ENCODE results near the gene HOXB13. TPM values are rescaled to one million over a fixed set of nuclear protein-coding genes. Genes with fewer than 3 reads are reported as not detected.

Gene HOXB13
- polyA plus RNA-seq, 1 donor from 2014 or later: not detected

DNA sequence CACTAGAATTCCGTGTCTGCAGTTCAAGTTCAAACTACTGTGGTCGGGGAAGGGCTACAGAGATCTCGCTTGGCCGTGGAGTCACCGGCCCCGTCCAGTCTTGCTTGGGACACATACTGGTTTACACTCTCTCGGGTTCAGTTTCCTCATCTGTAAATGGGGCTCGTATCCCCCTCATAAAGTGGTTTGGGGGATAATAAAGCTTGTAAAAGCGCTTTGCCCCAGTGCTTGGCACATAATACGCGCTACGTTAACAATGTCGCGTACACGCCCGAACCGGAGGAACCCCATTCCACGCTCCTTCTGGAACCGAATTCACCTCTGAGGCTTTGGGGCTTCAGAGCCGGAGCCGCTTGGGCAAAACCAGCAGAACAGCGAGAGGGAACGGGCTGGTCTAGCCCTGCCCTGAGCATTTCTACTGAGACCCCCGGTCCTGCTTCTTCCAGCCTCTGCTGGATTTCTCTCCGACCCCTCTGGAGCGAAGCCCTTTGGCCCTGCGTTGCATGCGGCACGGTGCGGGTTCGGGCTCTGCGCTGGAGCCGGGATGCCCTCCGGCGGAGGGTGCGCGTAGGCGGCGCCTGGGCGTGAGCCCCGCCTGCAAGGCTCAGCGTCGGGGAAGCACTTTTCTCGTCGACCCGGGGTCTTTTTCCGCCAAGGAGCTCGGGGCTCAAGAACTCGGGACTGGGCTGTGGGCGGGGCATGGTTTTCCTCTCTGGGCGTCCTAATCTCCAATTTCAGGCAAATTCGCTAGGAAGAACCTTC is 26.1 kb upstream of the HOXB13 start:
- no peaks in the 10 kb centered on the region for H4K20me1 ChIP-seq (ENCODE audit: insufficient read depth)
- no peak overlapping the region for H3K4me2 ChIP-seq (ENCODE audit: low read length)
- H2AFZ ChIP-seq (ENCODE audit: low read depth, low read length): no peak overlapping the region
- TF ChIP-seq POLR2AphosphoS5 (IDR thresholded peaks at IDR 0.05): no peak
- TF ChIP-seq, protein P1, sequence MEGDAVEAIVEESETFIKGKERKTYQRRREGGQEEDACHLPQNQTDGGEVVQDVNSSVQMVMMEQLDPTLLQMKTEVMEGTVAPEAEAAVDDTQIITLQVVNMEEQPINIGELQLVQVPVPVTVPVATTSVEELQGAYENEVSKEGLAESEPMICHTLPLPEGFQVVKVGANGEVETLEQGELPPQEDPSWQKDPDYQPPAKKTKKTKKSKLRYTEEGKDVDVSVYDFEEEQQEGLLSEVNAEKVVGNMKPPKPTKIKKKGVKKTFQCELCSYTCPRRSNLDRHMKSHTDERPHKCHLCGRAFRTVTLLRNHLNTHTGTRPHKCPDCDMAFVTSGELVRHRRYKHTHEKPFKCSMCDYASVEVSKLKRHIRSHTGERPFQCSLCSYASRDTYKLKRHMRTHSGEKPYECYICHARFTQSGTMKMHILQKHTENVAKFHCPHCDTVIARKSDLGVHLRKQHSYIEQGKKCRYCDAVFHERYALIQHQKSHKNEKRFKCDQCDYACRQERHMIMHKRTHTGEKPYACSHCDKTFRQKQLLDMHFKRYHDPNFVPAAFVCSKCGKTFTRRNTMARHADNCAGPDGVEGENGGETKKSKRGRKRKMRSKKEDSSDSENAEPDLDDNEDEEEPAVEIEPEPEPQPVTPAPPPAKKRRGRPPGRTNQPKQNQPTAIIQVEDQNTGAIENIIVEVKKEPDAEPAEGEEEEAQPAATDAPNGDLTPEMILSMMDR (IDR thresholded peaks at IDR 0.05; ENCODE audit: poor library complexity, severe bottlenecking): no peak
- TF ChIP-seq EZH2 (IDR thresholded peaks at IDR 0.05; ENCODE audit: borderline replicate concordance, insufficient read depth, low read length, poor library complexity, severe bottlenecking): no peak
- TF ChIP-seq SMC3 (conservative IDR thresholded peaks at IDR 0.05; ENCODE audit: poor library complexity): no peak
- TF ChIP-seq EP300 (conservative IDR thresholded peaks at IDR 0.05; ENCODE audit: poor library complexity, severe bottlenecking): no peak
- TF ChIP-seq RAD21 (conservative IDR thresholded peaks at IDR 0.05): no peak
- TF ChIP-seq, protein P2, sequence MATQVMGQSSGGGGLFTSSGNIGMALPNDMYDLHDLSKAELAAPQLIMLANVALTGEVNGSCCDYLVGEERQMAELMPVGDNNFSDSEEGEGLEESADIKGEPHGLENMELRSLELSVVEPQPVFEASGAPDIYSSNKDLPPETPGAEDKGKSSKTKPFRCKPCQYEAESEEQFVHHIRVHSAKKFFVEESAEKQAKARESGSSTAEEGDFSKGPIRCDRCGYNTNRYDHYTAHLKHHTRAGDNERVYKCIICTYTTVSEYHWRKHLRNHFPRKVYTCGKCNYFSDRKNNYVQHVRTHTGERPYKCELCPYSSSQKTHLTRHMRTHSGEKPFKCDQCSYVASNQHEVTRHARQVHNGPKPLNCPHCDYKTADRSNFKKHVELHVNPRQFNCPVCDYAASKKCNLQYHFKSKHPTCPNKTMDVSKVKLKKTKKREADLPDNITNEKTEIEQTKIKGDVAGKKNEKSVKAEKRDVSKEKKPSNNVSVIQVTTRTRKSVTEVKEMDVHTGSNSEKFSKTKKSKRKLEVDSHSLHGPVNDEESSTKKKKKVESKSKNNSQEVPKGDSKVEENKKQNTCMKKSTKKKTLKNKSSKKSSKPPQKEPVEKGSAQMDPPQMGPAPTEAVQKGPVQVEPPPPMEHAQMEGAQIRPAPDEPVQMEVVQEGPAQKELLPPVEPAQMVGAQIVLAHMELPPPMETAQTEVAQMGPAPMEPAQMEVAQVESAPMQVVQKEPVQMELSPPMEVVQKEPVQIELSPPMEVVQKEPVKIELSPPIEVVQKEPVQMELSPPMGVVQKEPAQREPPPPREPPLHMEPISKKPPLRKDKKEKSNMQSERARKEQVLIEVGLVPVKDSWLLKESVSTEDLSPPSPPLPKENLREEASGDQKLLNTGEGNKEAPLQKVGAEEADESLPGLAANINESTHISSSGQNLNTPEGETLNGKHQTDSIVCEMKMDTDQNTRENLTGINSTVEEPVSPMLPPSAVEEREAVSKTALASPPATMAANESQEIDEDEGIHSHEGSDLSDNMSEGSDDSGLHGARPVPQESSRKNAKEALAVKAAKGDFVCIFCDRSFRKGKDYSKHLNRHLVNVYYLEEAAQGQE (IDR thresholded peaks at IDR 0.05; ENCODE audit: borderline replicate concordance): no peak
- TF ChIP-seq MXI1 (conservative IDR thresholded peaks at IDR 0.05; ENCODE audit: poor library complexity, severe bottlenecking): no peak
- no peak for TF ChIP-seq TAF1 (IDR thresholded peaks at IDR 0.05; ENCODE audit: low read depth)
- no peak overlapping the region for H3K4me3 ChIP-seq (ENCODE audit: low read length)
- peaks cover 97% of the 10 kb centered on the region for H3K27me3 ChIP-seq (ENCODE audit: insufficient read depth, low read depth, low read length)
- H3K27ac ChIP-seq (ENCODE audit: low read length): no peak overlapping the region
- H3K36me3 ChIP-seq (ENCODE audit: insufficient read depth, low read length): no peaks in the 10 kb centered on the region
- no peaks in the 10 kb centered on the region for H3K79me2 ChIP-seq (replicated peaks; ENCODE audit: insufficient read depth, low read length)
- no peaks in the 10 kb centered on the region for H3K9me3 ChIP-seq (ENCODE audit: low read length)
- H3F3A ChIP-seq (ENCODE audit: insufficient read depth, low read length, poor library complexity, severe bottlenecking): no peaks in the 10 kb centered on the region
- no peak overlapping the region for H3K9ac ChIP-seq (ENCODE audit: low read length)
- no peaks in the 10 kb centered on the region for H3K9me2 ChIP-seq (ENCODE audit: insufficient read depth, low read length)

DNA sequence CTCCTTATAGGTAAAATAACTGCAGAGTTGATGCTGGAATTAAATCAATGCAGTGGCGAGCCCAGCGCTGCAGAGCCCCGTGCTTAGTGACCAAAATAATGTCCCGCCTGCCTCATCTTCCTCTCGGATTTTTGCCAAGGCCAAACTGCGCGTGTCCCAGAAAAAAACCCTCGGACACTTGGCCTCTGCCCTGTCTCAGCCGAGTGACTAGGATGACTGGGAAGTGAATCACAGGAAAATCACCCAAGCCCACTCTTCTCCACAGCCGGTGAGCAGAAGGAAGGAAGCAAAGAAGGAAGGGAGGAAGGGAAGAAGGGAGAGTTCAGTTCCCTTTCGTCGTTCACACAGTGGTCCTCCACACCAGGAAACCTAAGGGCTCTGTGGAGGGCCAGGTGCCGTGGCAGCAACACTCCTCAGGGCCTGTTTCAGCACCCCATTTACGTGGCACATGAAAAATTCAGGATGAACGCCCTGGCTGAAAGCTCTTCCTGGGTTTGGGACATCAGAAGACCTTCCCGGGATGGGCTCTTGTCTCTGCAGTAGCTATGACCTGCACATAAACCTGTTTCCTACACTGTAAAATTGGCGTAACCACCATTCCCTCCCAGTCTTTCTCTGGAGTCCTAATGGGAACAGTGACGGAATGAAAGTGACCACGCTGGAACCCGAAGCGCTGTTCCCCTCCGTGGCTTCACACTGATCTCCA is 25.4 kb upstream of the HOXB13 start:
- H3K9ac ChIP-seq (ENCODE audit: low read length): no peak overlapping the region
- no peak overlapping the region for H3K4me3 ChIP-seq (ENCODE audit: low read length)
- no peaks in the 10 kb centered on the region for H3F3A ChIP-seq (ENCODE audit: insufficient read depth, low read length, poor library complexity, severe bottlenecking)
- no peaks in the 10 kb centered on the region for H3K9me3 ChIP-seq (ENCODE audit: low read length)
- H3K79me2 ChIP-seq (replicated peaks; ENCODE audit: insufficient read depth, low read length): no peaks in the 10 kb centered on the region
- H3K9me2 ChIP-seq (ENCODE audit: insufficient read depth, low read length): no peaks in the 10 kb centered on the region
- H3K36me3 ChIP-seq (ENCODE audit: insufficient read depth, low read length): no peaks in the 10 kb centered on the region
- H4K20me1 ChIP-seq (ENCODE audit: insufficient read depth): no peaks in the 10 kb centered on the region
- TF ChIP-seq EZH2 (IDR thresholded peaks at IDR 0.05; ENCODE audit: borderline replicate concordance, insufficient read depth, low read length, poor library complexity, severe bottlenecking) (no peak), POLR2AphosphoS5 (IDR thresholded peaks at IDR 0.05) (no peak), MXI1 (conservative IDR thresholded peaks at IDR 0.05; ENCODE audit: poor library complexity, severe bottlenecking) (no peak), RAD21 (conservative IDR thresholded peaks at IDR 0.05) (no peak), TAF1 (IDR thresholded peaks at IDR 0.05; ENCODE audit: low read depth) (no peak), SMC3 (conservative IDR thresholded peaks at IDR 0.05; ENCODE audit: poor library complexity) (no peak), EP300 (conservative IDR thresholded peaks at IDR 0.05; ENCODE audit: poor library complexity, severe bottlenecking) (no peak)
- TF ChIP-seq, protein P2 (IDR thresholded peaks at IDR 0.05; ENCODE audit: borderline replicate concordance): no peak
- peaks cover 97% of the 10 kb centered on the region for H3K27me3 ChIP-seq (ENCODE audit: insufficient read depth, low read depth, low read length)
- no peak overlapping the region for H2AFZ ChIP-seq (ENCODE audit: low read depth, low read length)
- no peak overlapping the region for H3K4me2 ChIP-seq (ENCODE audit: low read length)
- no peak overlapping the region for H3K27ac ChIP-seq (ENCODE audit: low read length)

All from neural cell (in vitro differentiated cells).